Spleen (tissue), 7 donors: ENCODE measurements around the gene BBIP1.

Experiments
- POLR2A ChIP-seq, 3 donors: fragments of 450-650 bp; IDR thresholded peaks; one replicate each; pipeline ENCODE4 v1.5.1; 2017; ENCODE audit warnings: antibody characterized with exemption in 3 of 3, mild to moderate bottlenecking in 1 of 3
- POLR2AphosphoS5 ChIP-seq, 3 donors: sonication (generic); formaldehyde crosslinking; IDR thresholded peaks; one replicate each; pipeline ENCODE4 v1.5.1; 2017; ENCODE audit warnings: antibody characterized with exemption in 3 of 3
- TF ChIP-seq, protein P1 (sequence below), 11 experiments: fragments of 200-600 bp in 7 of 11; fragments of 450-650 bp in 4 of 11; sonication (generic) in 4 of 11; IDR thresholded peaks in 8 of 11; conservative IDR thresholded peaks in 3 of 11; 1 replicate in 7 of 11; 2 replicates in 4 of 11; pipeline versions ENCODE4 v1.4.0 to v1.8.0; 2016 to 2021; ENCODE audit warnings: antibody characterized with exemption in 11 of 11, inconsistent platforms in 4 of 11, mild to moderate bottlenecking in 1 of 11
- donor health status: DM: no; HTN: no; CAD: no; lungs with moderate emphysema.
- donor health status: DM: no; HTN: no; CAD: no.
- donor health status: DM: no; HTN: no; CAD: no.

DNA sequence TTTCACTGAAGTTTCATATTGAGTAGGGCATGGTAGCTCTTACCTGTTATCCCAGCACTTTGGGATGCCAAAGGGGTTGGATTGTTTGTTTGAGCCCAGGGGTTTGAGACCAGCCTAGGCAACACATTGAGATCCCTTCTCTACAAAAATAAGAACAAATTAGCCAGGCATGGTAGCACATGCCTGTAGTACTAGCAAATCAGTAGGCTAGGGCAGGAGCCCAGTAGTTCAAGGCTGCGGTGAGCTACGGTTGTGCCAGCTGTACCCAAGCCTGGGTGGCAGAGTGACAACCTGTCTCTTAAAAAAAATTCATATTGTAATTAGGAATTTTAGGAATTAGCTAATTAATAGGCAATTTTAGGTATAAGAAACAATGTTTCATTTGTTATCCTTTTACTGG is 18.0 kb downstream of the BBIP1 start:
- TF ChIP-seq, protein P1, sequence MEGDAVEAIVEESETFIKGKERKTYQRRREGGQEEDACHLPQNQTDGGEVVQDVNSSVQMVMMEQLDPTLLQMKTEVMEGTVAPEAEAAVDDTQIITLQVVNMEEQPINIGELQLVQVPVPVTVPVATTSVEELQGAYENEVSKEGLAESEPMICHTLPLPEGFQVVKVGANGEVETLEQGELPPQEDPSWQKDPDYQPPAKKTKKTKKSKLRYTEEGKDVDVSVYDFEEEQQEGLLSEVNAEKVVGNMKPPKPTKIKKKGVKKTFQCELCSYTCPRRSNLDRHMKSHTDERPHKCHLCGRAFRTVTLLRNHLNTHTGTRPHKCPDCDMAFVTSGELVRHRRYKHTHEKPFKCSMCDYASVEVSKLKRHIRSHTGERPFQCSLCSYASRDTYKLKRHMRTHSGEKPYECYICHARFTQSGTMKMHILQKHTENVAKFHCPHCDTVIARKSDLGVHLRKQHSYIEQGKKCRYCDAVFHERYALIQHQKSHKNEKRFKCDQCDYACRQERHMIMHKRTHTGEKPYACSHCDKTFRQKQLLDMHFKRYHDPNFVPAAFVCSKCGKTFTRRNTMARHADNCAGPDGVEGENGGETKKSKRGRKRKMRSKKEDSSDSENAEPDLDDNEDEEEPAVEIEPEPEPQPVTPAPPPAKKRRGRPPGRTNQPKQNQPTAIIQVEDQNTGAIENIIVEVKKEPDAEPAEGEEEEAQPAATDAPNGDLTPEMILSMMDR (IDR thresholded peaks at IDR 0.05 in 8 of 11, conservative IDR thresholded peaks at IDR 0.05 in 3 of 11) = no peak
- TF ChIP-seq POLR2A (IDR thresholded peaks at IDR 0.05) (no peak), POLR2AphosphoS5 (IDR thresholded peaks at IDR 0.05) (peak in 1 of 3 donors; percentile 60)
